Measurements from ENCODE around the gene PLAC9.

DNA sequence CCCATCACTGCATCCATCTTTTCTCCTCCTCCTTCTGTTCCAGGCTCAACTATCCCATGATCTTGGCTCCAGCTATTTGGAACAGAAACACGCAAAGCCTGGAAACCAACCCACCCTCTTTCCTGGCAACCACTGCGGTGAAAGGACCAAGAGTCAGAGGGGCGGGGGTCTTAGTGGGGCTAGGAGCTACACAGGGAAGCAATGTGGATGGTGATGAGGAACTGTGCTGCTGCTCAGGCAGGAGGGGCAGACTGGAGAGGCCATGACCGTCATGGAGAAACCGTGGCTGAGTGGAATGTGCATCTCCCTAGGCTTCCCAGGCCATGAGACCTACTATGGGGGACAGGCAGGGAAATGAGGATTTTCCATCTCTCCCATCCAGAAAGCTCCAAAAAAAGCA is 25.6 kb downstream of the PLAC9 start:
- TF ChIP-seq, protein P1, sequence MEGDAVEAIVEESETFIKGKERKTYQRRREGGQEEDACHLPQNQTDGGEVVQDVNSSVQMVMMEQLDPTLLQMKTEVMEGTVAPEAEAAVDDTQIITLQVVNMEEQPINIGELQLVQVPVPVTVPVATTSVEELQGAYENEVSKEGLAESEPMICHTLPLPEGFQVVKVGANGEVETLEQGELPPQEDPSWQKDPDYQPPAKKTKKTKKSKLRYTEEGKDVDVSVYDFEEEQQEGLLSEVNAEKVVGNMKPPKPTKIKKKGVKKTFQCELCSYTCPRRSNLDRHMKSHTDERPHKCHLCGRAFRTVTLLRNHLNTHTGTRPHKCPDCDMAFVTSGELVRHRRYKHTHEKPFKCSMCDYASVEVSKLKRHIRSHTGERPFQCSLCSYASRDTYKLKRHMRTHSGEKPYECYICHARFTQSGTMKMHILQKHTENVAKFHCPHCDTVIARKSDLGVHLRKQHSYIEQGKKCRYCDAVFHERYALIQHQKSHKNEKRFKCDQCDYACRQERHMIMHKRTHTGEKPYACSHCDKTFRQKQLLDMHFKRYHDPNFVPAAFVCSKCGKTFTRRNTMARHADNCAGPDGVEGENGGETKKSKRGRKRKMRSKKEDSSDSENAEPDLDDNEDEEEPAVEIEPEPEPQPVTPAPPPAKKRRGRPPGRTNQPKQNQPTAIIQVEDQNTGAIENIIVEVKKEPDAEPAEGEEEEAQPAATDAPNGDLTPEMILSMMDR (IDR thresholded peaks at IDR 0.05): no peak
- no peak for TF ChIP-seq POLR2A (IDR thresholded peaks at IDR 0.05)

Data from body of pancreas (tissue), 4 donors.